GM11168 (cell line): ENCODE measurements around the gene KLHL22.

Experiments
- in situ Hi-C: fragments of 300-500 bp; cut with MboI; formaldehyde crosslinking; loops from one replicate; pipeline ENCODE4 v1.12.0; 2022; ENCODE audit warnings: low sequenced_read_pairs; ENCODE audit not compliant: unreplicated experiment

Gene KLHL22

GRCh38 chr22:20424932-20425565 lies 70.5 kb downstream of the KLHL22 start:
- in situ Hi-C loops: loop anchor here (25.0 kb wide), 1 partner anchor 262 kb away; no protein-coding TSS in a partner anchor

GRCh38 chr22:20424568-20424931 lies 71.0 kb downstream of the KLHL22 start:
- in situ Hi-C loops: loop anchor here (25.0 kb wide), 1 partner anchor 263 kb away; no protein-coding TSS in a partner anchor

GRCh38 chr22:20423906-20424551 lies 71.6 kb downstream of the KLHL22 start:
- in situ Hi-C loops: loop anchor here (25.0 kb wide), 1 partner anchor 263 kb away; no protein-coding TSS in a partner anchor

GRCh38 chr22:20423008-20423905 lies 72.3 kb downstream of the KLHL22 start:
- in situ Hi-C loops: loop anchor here (25.0 kb wide), 1 partner anchor 264 kb away; no protein-coding TSS in a partner anchor

GRCh38 chr22:20422271-20423007 lies 73.2 kb downstream of the KLHL22 start:
- in situ Hi-C loops: loop anchor here (25.0 kb wide), 1 partner anchor 265 kb away; no protein-coding TSS in a partner anchor

- in situ Hi-C loops: loop anchor here (25.0 kb wide), 1 partner anchor 266 kb away; no protein-coding TSS in a partner anchor
These were observed 74.1 kb downstream of the KLHL22 start for GRCh38 chr22:20421507-20421874.

- in situ Hi-C loops: loop anchor here (25.0 kb wide), 1 partner anchor 267 kb away; no protein-coding TSS in a partner anchor
These were observed 75.3 kb downstream of the KLHL22 start for GRCh38 chr22:20420157-20420842.

- in situ Hi-C loops: loop anchor here (25.0 kb wide), 1 partner anchor 268 kb away; no protein-coding TSS in a partner anchor
These were observed 76.0 kb downstream of the KLHL22 start for GRCh38 chr22:20419664-20419951.

- in situ Hi-C loops: loop anchor here (25.0 kb wide), 1 partner anchor 269 kb away; no protein-coding TSS in a partner anchor
These were observed 77.3 kb downstream of the KLHL22 start for GRCh38 chr22:20418211-20418788.

- in situ Hi-C loops: loop anchor here (25.0 kb wide), 1 partner anchor 272 kb away; no protein-coding TSS in a partner anchor
These were observed 79.9 kb downstream of the KLHL22 start for GRCh38 chr22:20415699-20416098.

GRCh38 chr22:20415241-20415640 lies 80.4 kb downstream of the KLHL22 start:
- in situ Hi-C loops: loop anchor here (25.0 kb wide), 1 partner anchor 272 kb away; no protein-coding TSS in a partner anchor

- in situ Hi-C loops: loop anchor here (25.0 kb wide), 1 partner anchor 273 kb away; no protein-coding TSS in a partner anchor
These were observed 81.1 kb downstream of the KLHL22 start for GRCh38 chr22:20414450-20414849.

- in situ Hi-C loops: loop anchor here (25.0 kb wide), 1 partner anchor 273 kb away; no protein-coding TSS in a partner anchor
These were observed 81.5 kb downstream of the KLHL22 start for GRCh38 chr22:20414059-20414440.

GRCh38 chr22:20413217-20414058 lies 82.2 kb downstream of the KLHL22 start:
- in situ Hi-C loops: loop anchor here (25.0 kb wide), 1 partner anchor 274 kb away; no protein-coding TSS in a partner anchor

- in situ Hi-C loops: loop anchor here (25.0 kb wide), 1 partner anchor 275 kb away; no protein-coding TSS in a partner anchor
These were observed 83.0 kb downstream of the KLHL22 start for GRCh38 chr22:20412474-20413216.

- in situ Hi-C loops: loop anchor here (25.0 kb wide), 1 partner anchor 278 kb away; no protein-coding TSS in a partner anchor
These were observed 86.2 kb downstream of the KLHL22 start for GRCh38 chr22:20409385-20409784.

GRCh38 chr22:20408891-20409290 lies 86.7 kb downstream of the KLHL22 start:
- in situ Hi-C loops: loop anchor here (25.0 kb wide), 1 partner anchor 278 kb away; no protein-coding TSS in a partner anchor
